AG04450 (cell line): Measurements from ENCODE around the gene TRAPPC2L. TPM values are rescaled to one million over a fixed set of nuclear protein-coding genes. Genes with fewer than 3 reads are reported as not detected.
A peak's percentile ranks its signal among the peaks of the same experiment; 100 is the strongest.

Experiments used
- CTCF ChIA-PET: fragments of 300-600, 350-600 bp; formaldehyde crosslinking; extraction: SDS; loops from one replicate; lab custom pipeline; 2022; ENCODE audit warnings: antibody characterized with exemption, inconsistent platforms; lab: Charles Lee
- POLR2A ChIA-PET: fragments of 350-600 bp; formaldehyde crosslinking; extraction: SDS; loops from one replicate; lab custom pipeline; 2021; ENCODE audit warnings: antibody characterized with exemption, inconsistent platforms; lab: Yijun Ruan, JAX
- DNase-seq: peaks from one replicate; pipeline ENCODE4 v3.0.0-alpha.2; 2011; ENCODE audit warnings: low read depth, low spot score
- H3K27ac ChIP-seq: one replicate; pipeline ENCODE4 v1.5.1; 2012; ENCODE audit warnings: low read depth, low read length, control low read depth
- H3K27me3 ChIP-seq: one replicate; pipeline ENCODE4 v1.6.0; 2012; ENCODE audit warnings: low read length; ENCODE audit not compliant: control insufficient read depth, insufficient read depth
- H3K4me3 ChIP-seq: 2 replicates; pipeline ENCODE4 v1.5.1; 2011; ENCODE audit warnings: mild to moderate bottlenecking, low read depth, low read length, control low read depth
- H3K9me3 ChIP-seq: 2 replicates; pipeline ENCODE4 v1.5.1; 2012; ENCODE audit warnings: low read length; ENCODE audit not compliant: control insufficient read depth, insufficient read depth
- CTCF ChIP-seq: IDR thresholded peaks from 2 replicates; pipeline ENCODE4 v1.5.1; 2011; ENCODE audit warnings: low read depth, low read length, control low read depth, inconsistent platforms
- polyA plus RNA-seq: library from polyadenylated mRNA; depleted of rRNA; stranded (reverse); fragments of >200 nt; gene quantifications from 2 replicates; pipeline ENCODE4 v1.2.3, GENCODE V29; 2011

TRAPPC2L gene
- polyA plus RNA-seq, 1 experiment = 72.8 TPM

- ChIA-PET POLR2A (interaction anchor here (0.7 to 1.0 kb wide), 3 partner anchors 9 to 44 kb away, joined by 3 to 4 read pairs (median 3); partner anchors contain the start of gene APRT), CTCF (interaction anchor here (1.2 to 1.5 kb wide), 2 partner anchors 37 to 315 kb away, joined by 3 to 4 read pairs; no protein-coding TSS in a partner anchor)
- TF ChIP-seq CTCF = no peak
- Histone ChIP-seq H3K4me3 (peak overlapping the region; percentile 74), H3K27ac (no peak overlapping the region), H3K27me3 (no peaks in the 10 kb centered on the region), H3K9me3 (no peaks in the 10 kb centered on the region; the same call in 1 of the 2 replicates)
- no peak for DNase-seq
Observed at GRCh38 chr16:88856122-88856827, 652 bp upstream of the TRAPPC2L start.

DNA sequence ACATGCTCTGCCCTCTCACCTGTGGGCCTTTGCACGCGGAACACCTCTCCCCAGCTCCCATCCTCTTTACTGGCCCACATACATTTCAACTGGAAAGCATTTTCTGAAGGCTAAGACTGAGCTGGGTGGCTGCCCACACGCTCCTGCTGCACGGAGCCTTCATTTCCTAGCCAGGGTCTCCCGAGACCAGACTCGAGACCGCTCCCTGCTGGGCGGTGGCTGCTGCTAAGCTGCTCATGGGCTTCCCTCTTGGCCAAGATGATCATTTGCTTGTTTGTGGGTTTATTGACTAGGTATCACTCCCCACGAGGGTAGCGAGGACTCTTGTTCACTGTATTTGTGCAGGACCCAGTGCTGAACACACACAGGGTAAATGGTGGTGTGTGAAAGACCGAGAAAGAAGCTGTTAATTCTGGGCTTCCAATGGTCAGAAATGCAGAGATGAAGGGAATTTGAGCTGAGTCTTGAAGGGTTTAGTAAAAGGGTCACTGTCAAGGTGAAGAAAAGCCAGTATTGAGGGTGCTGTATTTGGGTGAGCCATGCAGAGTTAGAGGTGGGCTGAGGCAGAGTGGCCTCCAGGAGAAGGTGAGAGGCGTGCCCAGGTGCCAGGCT lies 907 bp downstream of the TRAPPC2L start:
- DNase-seq = peak; percentile 47
- CTCF ChIA-PET = interaction anchor here (0.6 to 2.2 kb wide), 16 partner anchors 9 to 313 kb away, joined by 3 to 16 read pairs (median 4); partner anchors contain the start of genes ACSF3, APRT and PABPN1L
- TF ChIP-seq CTCF = peak; percentile 91
- POLR2A ChIA-PET = interaction anchor here (0.6 to 1.2 kb wide), 5 partner anchors 12 to 360 kb away, joined by 3 to 6 read pairs (median 3); partner anchors contain the start of genes APRT, ZC3H18 and ZNF778
- Histone ChIP-seq H3K27ac (peak overlapping the region; percentile 47), H3K27me3 (no peaks in the 10 kb centered on the region), H3K4me3 (peak overlapping the region; percentile 96), H3K9me3 (no peaks in the 10 kb centered on the region; the same call in 1 of the 2 replicates)

DNA sequence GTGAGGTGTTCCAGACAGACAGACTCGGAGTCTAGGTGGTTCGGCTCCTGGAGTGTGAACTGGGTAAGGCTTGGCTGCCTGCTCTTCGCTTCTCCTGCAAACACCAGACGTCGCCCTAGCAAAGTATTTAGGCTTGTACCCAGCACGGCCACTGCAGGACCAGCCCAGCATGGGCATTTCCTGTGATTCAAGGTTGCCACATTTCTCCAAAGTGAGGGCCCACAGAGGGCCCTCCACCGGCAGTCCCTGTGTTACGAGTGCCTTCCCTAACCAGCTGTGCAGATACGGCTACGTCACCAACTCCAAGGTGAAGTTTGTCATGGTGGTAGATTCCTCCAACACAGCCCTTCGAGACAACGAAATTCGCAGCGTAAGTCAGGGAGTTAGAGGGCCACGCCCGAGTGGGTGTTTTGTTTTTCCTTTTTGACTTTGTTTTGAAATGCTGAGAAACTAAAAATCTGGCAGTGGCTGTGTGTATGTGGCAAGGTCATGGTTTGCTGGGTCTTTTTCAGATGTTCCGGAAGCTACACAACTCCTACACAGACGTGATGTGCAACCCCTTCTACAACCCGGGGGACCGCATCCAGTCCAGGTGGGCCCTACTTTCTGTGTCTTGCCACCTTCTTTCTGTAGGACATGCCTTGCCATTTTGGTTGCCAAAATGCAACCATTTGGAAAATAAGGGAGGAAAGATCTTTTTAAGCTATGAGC lies 2.6 kb downstream of the TRAPPC2L start:
- no peak for TF ChIP-seq CTCF
- Histone ChIP-seq H3K4me3 (no peak overlapping the region), H3K27me3 (no peaks in the 10 kb centered on the region), H3K9me3 (no peaks in the 10 kb centered on the region; the same call in 1 of the 2 replicates), H3K27ac (no peak overlapping the region)
- POLR2A ChIA-PET = no interaction called here
- no peak for DNase-seq
- CTCF ChIA-PET = no interaction called here

DNA sequence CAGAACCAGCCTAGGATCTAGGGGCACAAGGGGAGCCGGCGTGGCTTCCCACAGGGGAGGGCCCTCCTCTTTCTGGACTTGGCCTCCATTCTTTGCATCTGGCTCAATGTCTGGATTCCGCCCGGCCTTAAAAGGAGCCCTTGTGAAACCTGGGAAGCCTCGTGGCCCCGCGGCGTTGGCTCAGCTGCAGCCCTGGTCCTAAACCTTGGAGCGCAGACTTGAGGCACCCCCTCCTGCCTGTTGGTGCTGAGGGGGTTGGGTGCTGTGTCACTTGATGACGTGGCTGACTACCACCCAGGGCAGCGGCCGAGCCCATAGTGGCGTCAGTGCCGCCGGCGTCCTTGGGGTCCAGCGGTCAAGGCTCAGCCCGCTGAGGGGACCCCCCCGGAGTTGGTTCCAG lies 4.4 kb downstream of the TRAPPC2L start:
- ChIA-PET CTCF (no interaction called here), POLR2A (no interaction called here)
- no peak for TF ChIP-seq CTCF
- no peaks in the 10 kb centered on the region; the same call in 1 of the 2 replicates for H3K9me3 ChIP-seq
- H3K27me3 ChIP-seq = no peaks in the 10 kb centered on the region
- DNase-seq = no peak
- H3K27ac ChIP-seq = no peak overlapping the region
- no peak overlapping the region for H3K4me3 ChIP-seq
